Activated naive CD8-positive, alpha-beta T cell (primary cell): ENCODE data around the gene PCDHGA1.

Source experiments
- H3K27ac Mint-ChIP-seq: one replicate; pipeline ENCODE4 v1.8.0; 2021; ENCODE audit warnings: mixed read lengths
- H3K27me3 Mint-ChIP-seq: one replicate; pipeline ENCODE4 v1.8.0; 2021; ENCODE audit warnings: mixed read lengths
- H3K36me3 Mint-ChIP-seq: one replicate; pipeline ENCODE4 v1.8.0; 2021; ENCODE audit warnings: mixed read lengths
- H3K4me1 Mint-ChIP-seq: one replicate; pipeline ENCODE4 v1.8.0; 2021; ENCODE audit warnings: low read depth, mixed read lengths
- H3K4me3 Mint-ChIP-seq: one replicate; pipeline ENCODE4 v1.8.0; 2021; ENCODE audit warnings: mild to moderate bottlenecking, mixed read lengths
- H3K9me3 Mint-ChIP-seq: one replicate; pipeline ENCODE4 v1.8.0; 2021; ENCODE audit warnings: low read depth, mixed read lengths

Gene PCDHGA1

GRCh38 chr5:141478321-141478945 is 148.1 kb downstream of the PCDHGA1 start:
- no peak overlapping the region for H3K4me3 Mint-ChIP-seq
- H3K27me3 Mint-ChIP-seq, result peaks cover 53% of the 10 kb centered on the region
- H3K36me3 Mint-ChIP-seq, result no peaks in the 10 kb centered on the region

DNA sequence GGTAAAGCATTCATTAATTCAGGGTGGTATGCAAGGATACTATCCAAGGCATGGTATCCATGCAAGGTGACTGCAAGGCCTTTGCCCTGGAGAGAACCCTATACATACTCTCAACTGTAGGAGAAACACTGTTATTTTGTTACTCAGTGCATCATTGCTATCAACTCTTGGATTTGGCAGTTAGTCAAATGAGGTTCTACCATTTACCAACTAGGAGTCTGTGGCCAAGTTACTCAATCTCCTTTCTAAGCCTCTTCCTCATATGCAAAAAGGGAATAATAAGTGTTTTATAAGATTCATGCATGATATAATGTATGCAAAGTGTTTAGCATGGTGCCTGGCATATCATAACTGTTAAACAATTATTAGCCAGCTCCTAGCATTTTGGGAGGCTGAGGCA is 149.5 kb downstream of the PCDHGA1 start:
- Mint-ChIP-seq H3K4me3 (no peak overlapping the region), H3K36me3 (no peaks in the 10 kb centered on the region), H3K27me3 (peaks cover 63% of the 10 kb centered on the region), H3K9me3 (no peaks in the 10 kb centered on the region), H3K4me1 (peaks cover 30% of the 10 kb centered on the region), H3K27ac (no peak overlapping the region)

More at GRCh38 chr5:141478321-141478945, 148.1 kb downstream of the PCDHGA1 start:
- Mint-ChIP-seq H3K27ac (no peak overlapping the region), H3K9me3 (no peaks in the 10 kb centered on the region), H3K4me1 (peaks cover 25% of the 10 kb centered on the region)

GRCh38 chr5:141483902-141484301 is 153.6 kb downstream of the PCDHGA1 start:
- Mint-ChIP-seq H3K9me3 (no peaks in the 10 kb centered on the region), H3K4me3 (peak overlapping the region; percentile 68), H3K4me1 (peaks cover 11% of the 10 kb centered on the region), H3K27me3 (peaks cover 56% of the 10 kb centered on the region), H3K27ac (no peak overlapping the region), H3K36me3 (no peaks in the 10 kb centered on the region)

- Mint-ChIP-seq H3K9me3 (no peaks in the 10 kb centered on the region), H3K27ac (no peak overlapping the region)
Measured at GRCh38 chr5:141484310-141484640, 154.0 kb downstream of the PCDHGA1 start.

GRCh38 chr5:141484641-141485311 is 154.5 kb downstream of the PCDHGA1 start, which contains the start of gene PCDHGC4:
PCDHGC4 (plus strand) TSS chr5:141485030; CDS start chr5:141485174, 144 bp downstream.
- Mint-ChIP-seq H3K9me3 (no peaks in the 10 kb centered on the region), H3K27ac (no peak within 1 kb of the TSS), H3K4me3 (peak within 1 kb of the TSS; percentile 68), H3K36me3 (no peaks in the 10 kb centered on the region), H3K27me3 (peaks cover 59% of the 10 kb centered on the region), H3K4me1 (peaks cover 11% of the 10 kb centered on the region)

More at GRCh38 chr5:141484310-141484640, 154.0 kb downstream of the PCDHGA1 start:
- H3K4me1 Mint-ChIP-seq, result peaks cover 11% of the 10 kb centered on the region
- H3K4me3 Mint-ChIP-seq, result peak overlapping the region; percentile 68
- H3K27me3 Mint-ChIP-seq, result peaks cover 59% of the 10 kb centered on the region
- H3K36me3 Mint-ChIP-seq, result no peaks in the 10 kb centered on the region

DNA sequence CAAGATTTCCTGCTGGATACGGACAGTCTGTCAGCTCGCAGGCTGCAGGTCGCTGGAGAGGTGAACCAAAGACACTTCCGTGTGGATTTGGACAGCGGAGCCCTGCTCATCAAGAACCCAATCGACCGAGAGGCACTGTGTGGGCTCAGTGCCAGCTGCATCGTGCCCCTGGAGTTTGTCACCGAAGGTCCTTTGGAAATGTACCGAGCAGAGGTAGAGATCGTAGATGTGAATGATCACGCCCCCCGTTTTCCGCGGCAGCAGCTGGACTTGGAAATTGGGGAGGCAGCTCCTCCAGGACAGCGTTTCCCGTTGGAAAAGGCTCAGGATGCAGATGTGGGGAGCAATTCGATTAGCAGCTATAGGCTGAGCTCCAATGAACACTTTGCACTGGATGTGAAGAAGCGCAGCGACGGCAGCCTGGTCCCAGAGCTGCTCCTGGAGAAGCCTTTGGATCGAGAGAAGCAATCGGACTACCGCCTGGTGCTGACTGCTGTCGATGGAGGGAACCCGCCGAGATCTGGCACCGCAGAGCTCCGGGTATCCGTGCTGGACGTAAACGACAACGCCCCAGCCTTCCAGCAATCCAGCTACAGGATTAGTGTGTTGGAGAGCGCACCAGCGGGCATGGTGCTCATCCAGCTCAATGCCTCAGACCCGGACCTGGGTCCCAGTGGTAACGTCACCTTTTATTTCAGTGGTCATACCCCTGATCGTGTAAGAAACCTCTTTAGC is 155.2 kb downstream of the PCDHGA1 start:
- Mint-ChIP-seq H3K9me3 (no peaks in the 10 kb centered on the region), H3K4me3 (peak overlapping the region; percentile 68), H3K27ac (no peak overlapping the region), H3K4me1 (peaks cover 11% of the 10 kb centered on the region), H3K27me3 (peaks cover 60% of the 10 kb centered on the region), H3K36me3 (no peaks in the 10 kb centered on the region)

DNA sequence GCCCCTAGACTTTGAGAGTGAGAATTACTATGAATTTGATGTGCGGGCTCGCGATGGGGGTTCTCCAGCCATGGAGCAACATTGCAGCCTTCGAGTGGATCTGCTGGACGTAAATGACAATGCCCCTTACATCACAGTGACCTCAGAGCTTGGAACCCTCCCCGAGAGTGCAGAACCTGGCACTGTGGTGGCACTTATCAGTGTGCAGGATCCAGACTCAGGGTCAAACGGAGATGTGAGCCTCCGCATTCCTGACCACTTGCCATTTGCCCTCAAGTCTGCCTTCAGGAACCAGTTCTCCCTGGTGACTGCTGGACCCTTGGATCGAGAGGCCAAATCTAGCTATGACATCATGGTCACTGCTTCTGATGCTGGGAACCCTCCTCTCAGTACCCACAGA is 155.8 kb downstream of the PCDHGA1 start:
- Mint-ChIP-seq H3K36me3 (no peaks in the 10 kb centered on the region), H3K9me3 (no peaks in the 10 kb centered on the region), H3K27ac (no peak overlapping the region), H3K4me1 (peaks cover 11% of the 10 kb centered on the region), H3K27me3 (peaks cover 66% of the 10 kb centered on the region), H3K4me3 (no peak overlapping the region)

- peaks cover 66% of the 10 kb centered on the region for H3K27me3 Mint-ChIP-seq
- peaks cover 14% of the 10 kb centered on the region for H3K4me1 Mint-ChIP-seq
- H3K27ac Mint-ChIP-seq, result no peak overlapping the region
- no peaks in the 10 kb centered on the region for H3K9me3 Mint-ChIP-seq
- no peaks in the 10 kb centered on the region for H3K36me3 Mint-ChIP-seq
- H3K4me3 Mint-ChIP-seq, result no peak overlapping the region
Measured at GRCh38 chr5:141487131-141487530, 156.8 kb downstream of the PCDHGA1 start.

DNA sequence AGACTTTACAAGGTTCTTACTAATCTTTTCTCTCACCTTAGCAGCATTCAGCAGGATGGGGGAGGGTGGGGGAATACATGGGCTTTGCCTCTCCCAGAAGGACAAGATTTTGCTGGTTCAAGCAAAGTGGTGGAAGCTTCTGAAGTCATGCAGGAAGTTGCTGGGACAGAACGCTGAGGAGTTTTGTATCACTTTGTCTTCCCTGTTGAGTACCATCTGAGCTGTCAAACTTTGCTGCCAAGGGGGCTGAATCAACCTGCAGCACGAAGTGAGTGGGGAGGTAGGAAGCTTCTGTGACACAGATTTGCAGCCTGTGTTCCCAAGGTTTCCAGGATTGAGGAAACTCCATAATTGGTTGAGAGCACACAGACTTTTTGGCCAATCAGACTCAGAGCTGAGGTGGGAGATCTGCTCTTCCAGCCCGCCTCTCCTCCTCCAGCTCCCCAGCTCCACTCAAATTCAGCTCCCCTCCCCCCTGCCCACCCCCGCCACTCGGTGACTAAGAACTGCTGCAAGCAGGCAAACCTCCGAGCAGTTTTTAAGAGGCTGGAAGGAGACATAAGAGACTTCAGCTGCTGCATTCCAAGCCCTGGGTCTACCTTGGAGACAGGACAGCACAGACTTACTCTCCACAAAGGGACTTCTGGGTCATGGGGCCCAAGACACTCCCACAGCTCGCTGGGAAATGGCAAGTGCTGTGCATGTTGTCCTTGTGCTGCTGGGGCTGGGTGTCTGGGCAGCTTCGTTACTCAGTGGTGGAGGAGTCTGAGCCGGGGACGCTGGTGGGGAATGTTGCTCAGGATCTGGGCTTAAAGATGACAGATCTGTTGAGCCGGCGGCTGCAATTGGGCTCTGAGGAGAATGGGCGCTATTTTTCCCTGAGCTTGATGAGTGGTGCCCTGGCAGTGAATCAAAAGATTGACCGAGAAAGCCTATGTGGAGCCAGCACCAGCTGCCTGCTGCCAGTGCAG is 158.6 kb downstream of the PCDHGA1 start, which contains the start of gene PCDHGC5:
Gene PCDHGC5, plus strand, starts transcription at position 491 of the 971 bp plus-strand sequence. Its CDS starts 160 bp downstream, at position 651.
- no peak within 1 kb of the TSS for H3K27ac Mint-ChIP-seq
- H3K4me3 Mint-ChIP-seq, result no peak within 1 kb of the TSS
- H3K4me1 Mint-ChIP-seq, result peaks cover 21% of the 10 kb centered on the region
- H3K36me3 Mint-ChIP-seq, result no peaks in the 10 kb centered on the region
- no peaks in the 10 kb centered on the region for H3K9me3 Mint-ChIP-seq
- H3K27me3 Mint-ChIP-seq, result peaks cover 52% of the 10 kb centered on the region

DNA sequence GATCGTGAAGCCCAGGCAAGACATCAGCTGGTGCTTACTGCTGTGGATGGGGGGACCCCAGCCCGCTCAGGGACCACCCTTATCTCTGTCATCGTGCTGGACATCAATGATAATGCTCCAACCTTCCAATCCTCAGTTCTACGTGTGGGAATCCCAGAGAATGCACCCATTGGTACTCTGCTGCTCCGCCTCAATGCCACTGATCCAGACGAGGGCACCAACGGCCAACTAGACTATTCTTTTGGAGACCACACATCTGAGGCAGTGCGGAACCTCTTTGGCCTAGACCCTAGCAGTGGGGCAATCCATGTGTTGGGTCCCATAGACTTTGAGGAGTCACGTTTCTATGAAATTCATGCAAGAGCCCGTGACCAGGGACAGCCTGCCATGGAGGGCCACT is 159.5 kb downstream of the PCDHGA1 start:
- Mint-ChIP-seq H3K4me3 (no peak overlapping the region), H3K27ac (no peak overlapping the region), H3K27me3 (peaks cover 47% of the 10 kb centered on the region), H3K9me3 (no peaks in the 10 kb centered on the region), H3K36me3 (no peaks in the 10 kb centered on the region), H3K4me1 (peaks cover 15% of the 10 kb centered on the region)

- no peaks in the 10 kb centered on the region for H3K9me3 Mint-ChIP-seq
- H3K4me3 Mint-ChIP-seq, result peak overlapping the region; percentile 18
- H3K4me1 Mint-ChIP-seq, result peaks cover 10% of the 10 kb centered on the region
- H3K27me3 Mint-ChIP-seq, result peaks cover 44% of the 10 kb centered on the region
- no peaks in the 10 kb centered on the region for H3K36me3 Mint-ChIP-seq
- H3K27ac Mint-ChIP-seq, result no peak overlapping the region
Measured at GRCh38 chr5:141490271-141490670, 160.0 kb downstream of the PCDHGA1 start.

DNA sequence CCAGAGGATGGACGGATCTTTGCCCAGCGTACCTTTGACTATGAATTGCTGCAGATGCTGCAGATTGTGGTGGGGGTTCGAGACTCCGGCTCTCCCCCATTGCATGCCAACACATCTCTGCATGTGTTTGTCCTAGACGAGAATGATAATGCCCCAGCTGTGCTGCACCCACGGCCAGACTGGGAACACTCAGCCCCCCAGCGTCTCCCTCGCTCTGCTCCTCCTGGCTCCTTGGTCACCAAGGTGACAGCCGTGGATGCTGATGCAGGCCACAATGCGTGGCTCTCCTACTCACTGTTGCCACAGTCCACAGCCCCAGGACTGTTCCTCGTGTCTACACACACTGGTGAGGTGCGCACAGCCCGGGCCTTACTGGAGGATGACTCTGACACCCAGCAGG is 160.5 kb downstream of the PCDHGA1 start:
- peak overlapping the region; percentile 18 for H3K4me3 Mint-ChIP-seq
- no peaks in the 10 kb centered on the region for H3K9me3 Mint-ChIP-seq
- H3K27me3 Mint-ChIP-seq, result peaks cover 44% of the 10 kb centered on the region
- H3K36me3 Mint-ChIP-seq, result no peaks in the 10 kb centered on the region
- H3K4me1 Mint-ChIP-seq, result peaks cover 14% of the 10 kb centered on the region
- H3K27ac Mint-ChIP-seq, result no peak overlapping the region

DNA sequence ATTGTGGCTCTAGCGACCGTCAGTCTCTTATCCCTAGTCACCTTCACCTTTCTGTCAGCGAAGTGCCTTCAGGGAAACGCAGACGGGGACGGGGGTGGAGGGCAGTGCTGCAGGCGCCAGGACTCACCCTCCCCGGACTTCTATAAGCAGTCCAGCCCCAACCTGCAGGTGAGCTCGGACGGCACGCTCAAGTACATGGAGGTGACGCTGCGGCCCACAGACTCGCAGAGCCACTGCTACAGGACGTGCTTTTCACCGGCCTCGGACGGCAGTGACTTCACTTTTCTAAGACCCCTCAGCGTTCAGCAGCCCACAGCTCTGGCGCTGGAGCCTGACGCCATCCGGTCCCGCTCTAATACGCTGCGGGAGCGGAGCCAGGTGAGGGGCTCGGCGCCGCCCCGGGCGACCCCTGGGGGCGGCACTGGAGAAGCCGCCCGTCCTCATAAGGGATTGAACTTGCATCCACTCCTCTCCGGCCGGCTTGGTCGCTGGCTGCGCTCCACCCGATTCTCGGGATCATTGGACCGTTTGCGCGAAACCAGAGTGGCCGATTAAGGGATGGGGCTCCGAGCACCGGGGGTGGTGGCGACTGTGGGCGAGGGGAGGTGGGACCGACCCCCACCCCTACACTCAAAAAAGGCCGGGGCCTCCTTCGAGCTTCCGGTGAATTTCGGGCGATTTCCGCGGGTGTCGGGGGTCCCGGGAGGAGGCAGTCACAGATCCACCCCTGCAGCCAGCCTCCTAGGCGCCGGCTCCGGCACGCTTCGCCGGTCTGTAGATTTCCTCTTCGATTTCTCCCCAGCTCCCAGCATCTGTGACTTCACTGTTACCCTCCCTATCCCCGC is 161.2 kb downstream of the PCDHGA1 start:
- Mint-ChIP-seq H3K4me1 (peaks cover 14% of the 10 kb centered on the region), H3K27ac (peak overlapping the region; percentile 64), H3K36me3 (no peaks in the 10 kb centered on the region), H3K9me3 (no peaks in the 10 kb centered on the region), H3K4me3 (peak overlapping the region; percentile 77), H3K27me3 (peaks cover 40% of the 10 kb centered on the region)
